ENCODE measurements around the gene MLLT1. TPM values are rescaled to one million over a fixed set of nuclear protein-coding genes. Genes with fewer than 3 reads are reported as not detected.

The MLLT1 gene
- total and polyA plus RNA-seq, 4 donors, result 2.1 to 15.6 (median 7.3) TPM

DNA sequence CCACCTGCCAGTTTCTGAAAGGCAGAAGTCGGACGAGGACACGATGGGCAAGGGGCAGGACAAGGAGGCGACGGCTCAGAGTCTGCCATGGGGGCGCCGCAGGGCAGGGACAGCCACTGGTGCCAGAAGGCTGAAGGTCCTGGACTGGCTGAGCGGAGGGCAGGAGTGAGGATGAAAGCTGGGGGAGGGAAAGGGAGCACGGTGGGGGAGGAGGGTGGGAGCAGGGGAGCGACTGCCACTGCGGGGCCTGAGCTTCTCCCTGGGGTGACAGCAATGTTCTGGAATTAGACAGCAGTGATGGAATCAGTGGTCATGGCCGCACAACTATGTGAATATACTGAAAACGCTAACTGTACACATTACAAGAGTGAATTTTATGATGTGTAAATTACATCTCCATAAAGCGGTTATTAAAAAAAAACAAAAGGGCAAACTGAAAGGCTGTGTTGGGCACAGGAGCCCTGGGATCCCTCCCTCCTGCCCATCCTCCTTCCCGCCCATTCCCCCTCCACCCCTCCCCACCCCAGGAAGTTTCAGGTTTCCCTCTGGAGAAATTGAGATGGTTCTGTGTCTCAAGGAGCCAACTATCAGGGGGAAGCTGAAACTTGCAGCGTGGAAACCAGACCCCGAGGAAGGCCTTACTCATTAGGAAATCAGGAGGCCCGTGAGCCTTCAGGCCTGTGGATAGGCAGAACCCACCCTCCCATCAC lies 15.9 kb downstream of the MLLT1 start:
- H3K4me1 ChIP-seq (ENCODE audit: control insufficient read depth in 4 of 4, insufficient read depth in 4 of 4, low read length in 3 of 4), result peaks cover 10 to 51% (median 41%) of the 10 kb centered on the region in 4 donors
- H3K36me3 ChIP-seq (ENCODE audit: control insufficient read depth in 4 of 4, insufficient read depth in 3 of 4, low read depth in 1 of 4, low read length in 3 of 4), result peaks cover 7 to 24% (median 16%) of the 10 kb centered on the region in 4 donors
- no peak for DNase-seq (ENCODE audit: low spot score)

GRCh38 chr19:6263306-6263705 lies 16.5 kb downstream of the MLLT1 start:
- no peak overlapping the region for H3K4me3 ChIP-seq (ENCODE audit: low read depth in 1 of 3, low read length in 3 of 3)
- no peak for DNase-seq (ENCODE audit: low spot score)
- no peak overlapping the region for H3K27ac ChIP-seq (ENCODE audit: low read depth in 1 of 2, low read length in 2 of 2)
- no peaks in the 10 kb centered on the region for H3K9me3 ChIP-seq (ENCODE audit: control insufficient read depth in 4 of 4, low read length in 3 of 4)
- WGBS, result 80% methylated on average over 12 of the region's 12 CpGs
- H3K4me1 ChIP-seq (ENCODE audit: control insufficient read depth in 4 of 4, insufficient read depth in 4 of 4, low read length in 3 of 4), result peaks cover 9 to 50% (median 43%) of the 10 kb centered on the region in 4 donors
- H3K36me3 ChIP-seq (ENCODE audit: control insufficient read depth in 4 of 4, insufficient read depth in 3 of 4, low read depth in 1 of 4, low read length in 3 of 4), result peaks cover 5 to 24% (median 17%) of the 10 kb centered on the region in 4 donors
- H3K9ac ChIP-seq (ENCODE audit: low read depth in 1 of 2, low read length in 2 of 2), result no peak overlapping the region
- H3K27me3 ChIP-seq (ENCODE audit: control insufficient read depth in 4 of 4, insufficient read depth in 4 of 4, low read length in 3 of 4), result no peaks in the 10 kb centered on the region
- TF ChIP-seq RXRA (IDR thresholded peaks at IDR 0.05) (no peak), JUND (IDR thresholded peaks at IDR 0.05) (no peak), HNF4A (conservative IDR thresholded peaks at IDR 0.05) (no peak), SP1 (IDR thresholded peaks at IDR 0.05) (no peak), FOXA1 (IDR thresholded peaks at IDR 0.05) (no peak), YY1 (IDR thresholded peaks at IDR 0.05) (no peak), TAF1 (conservative IDR thresholded peaks at IDR 0.05) (no peak), HNF4G (IDR thresholded peaks at IDR 0.05) (no peak), NR2F2 (IDR thresholded peaks at IDR 0.05) (no peak), RAD21 (IDR thresholded peaks at IDR 0.05) (no peak)
- TF ChIP-seq, protein P1, sequence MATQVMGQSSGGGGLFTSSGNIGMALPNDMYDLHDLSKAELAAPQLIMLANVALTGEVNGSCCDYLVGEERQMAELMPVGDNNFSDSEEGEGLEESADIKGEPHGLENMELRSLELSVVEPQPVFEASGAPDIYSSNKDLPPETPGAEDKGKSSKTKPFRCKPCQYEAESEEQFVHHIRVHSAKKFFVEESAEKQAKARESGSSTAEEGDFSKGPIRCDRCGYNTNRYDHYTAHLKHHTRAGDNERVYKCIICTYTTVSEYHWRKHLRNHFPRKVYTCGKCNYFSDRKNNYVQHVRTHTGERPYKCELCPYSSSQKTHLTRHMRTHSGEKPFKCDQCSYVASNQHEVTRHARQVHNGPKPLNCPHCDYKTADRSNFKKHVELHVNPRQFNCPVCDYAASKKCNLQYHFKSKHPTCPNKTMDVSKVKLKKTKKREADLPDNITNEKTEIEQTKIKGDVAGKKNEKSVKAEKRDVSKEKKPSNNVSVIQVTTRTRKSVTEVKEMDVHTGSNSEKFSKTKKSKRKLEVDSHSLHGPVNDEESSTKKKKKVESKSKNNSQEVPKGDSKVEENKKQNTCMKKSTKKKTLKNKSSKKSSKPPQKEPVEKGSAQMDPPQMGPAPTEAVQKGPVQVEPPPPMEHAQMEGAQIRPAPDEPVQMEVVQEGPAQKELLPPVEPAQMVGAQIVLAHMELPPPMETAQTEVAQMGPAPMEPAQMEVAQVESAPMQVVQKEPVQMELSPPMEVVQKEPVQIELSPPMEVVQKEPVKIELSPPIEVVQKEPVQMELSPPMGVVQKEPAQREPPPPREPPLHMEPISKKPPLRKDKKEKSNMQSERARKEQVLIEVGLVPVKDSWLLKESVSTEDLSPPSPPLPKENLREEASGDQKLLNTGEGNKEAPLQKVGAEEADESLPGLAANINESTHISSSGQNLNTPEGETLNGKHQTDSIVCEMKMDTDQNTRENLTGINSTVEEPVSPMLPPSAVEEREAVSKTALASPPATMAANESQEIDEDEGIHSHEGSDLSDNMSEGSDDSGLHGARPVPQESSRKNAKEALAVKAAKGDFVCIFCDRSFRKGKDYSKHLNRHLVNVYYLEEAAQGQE (IDR thresholded peaks at IDR 0.05), result no peak
- TF ChIP-seq, protein P2, sequence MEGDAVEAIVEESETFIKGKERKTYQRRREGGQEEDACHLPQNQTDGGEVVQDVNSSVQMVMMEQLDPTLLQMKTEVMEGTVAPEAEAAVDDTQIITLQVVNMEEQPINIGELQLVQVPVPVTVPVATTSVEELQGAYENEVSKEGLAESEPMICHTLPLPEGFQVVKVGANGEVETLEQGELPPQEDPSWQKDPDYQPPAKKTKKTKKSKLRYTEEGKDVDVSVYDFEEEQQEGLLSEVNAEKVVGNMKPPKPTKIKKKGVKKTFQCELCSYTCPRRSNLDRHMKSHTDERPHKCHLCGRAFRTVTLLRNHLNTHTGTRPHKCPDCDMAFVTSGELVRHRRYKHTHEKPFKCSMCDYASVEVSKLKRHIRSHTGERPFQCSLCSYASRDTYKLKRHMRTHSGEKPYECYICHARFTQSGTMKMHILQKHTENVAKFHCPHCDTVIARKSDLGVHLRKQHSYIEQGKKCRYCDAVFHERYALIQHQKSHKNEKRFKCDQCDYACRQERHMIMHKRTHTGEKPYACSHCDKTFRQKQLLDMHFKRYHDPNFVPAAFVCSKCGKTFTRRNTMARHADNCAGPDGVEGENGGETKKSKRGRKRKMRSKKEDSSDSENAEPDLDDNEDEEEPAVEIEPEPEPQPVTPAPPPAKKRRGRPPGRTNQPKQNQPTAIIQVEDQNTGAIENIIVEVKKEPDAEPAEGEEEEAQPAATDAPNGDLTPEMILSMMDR (IDR thresholded peaks at IDR 0.05; ENCODE audit: low read depth, low read length, missing input control), result no peak
- TF ChIP-seq, protein P3, sequence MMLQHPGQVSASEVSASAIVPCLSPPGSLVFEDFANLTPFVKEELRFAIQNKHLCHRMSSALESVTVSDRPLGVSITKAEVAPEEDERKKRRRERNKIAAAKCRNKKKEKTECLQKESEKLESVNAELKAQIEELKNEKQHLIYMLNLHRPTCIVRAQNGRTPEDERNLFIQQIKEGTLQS (IDR thresholded peaks at IDR 0.05), result no peak
- TF ChIP-seq, protein P4, sequence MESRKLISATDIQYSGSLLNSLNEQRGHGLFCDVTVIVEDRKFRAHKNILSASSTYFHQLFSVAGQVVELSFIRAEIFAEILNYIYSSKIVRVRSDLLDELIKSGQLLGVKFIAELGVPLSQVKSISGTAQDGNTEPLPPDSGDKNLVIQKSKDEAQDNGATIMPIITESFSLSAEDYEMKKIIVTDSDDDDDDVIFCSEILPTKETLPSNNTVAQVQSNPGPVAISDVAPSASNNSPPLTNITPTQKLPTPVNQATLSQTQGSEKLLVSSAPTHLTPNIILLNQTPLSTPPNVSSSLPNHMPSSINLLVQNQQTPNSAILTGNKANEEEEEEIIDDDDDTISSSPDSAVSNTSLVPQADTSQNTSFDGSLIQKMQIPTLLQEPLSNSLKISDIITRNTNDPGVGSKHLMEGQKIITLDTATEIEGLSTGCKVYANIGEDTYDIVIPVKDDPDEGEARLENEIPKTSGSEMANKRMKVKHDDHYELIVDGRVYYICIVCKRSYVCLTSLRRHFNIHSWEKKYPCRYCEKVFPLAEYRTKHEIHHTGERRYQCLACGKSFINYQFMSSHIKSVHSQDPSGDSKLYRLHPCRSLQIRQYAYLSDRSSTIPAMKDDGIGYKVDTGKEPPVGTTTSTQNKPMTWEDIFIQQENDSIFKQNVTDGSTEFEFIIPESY (IDR thresholded peaks at IDR 0.05), result no peak

More for the DNA sequence above, 15.9 kb downstream of the MLLT1 start:
- no peak overlapping the region for H3K4me3 ChIP-seq (ENCODE audit: low read depth in 1 of 3, low read length in 3 of 3)
- no peak overlapping the region for H3K27ac ChIP-seq (ENCODE audit: low read depth in 1 of 2, low read length in 2 of 2)
- H3K9ac ChIP-seq (ENCODE audit: low read depth in 1 of 2, low read length in 2 of 2), result no peak overlapping the region
- no peaks in the 10 kb centered on the region for H3K27me3 ChIP-seq (ENCODE audit: control insufficient read depth in 4 of 4, insufficient read depth in 4 of 4, low read length in 3 of 4)
- H3K9me3 ChIP-seq (ENCODE audit: control insufficient read depth in 4 of 4, low read length in 3 of 4), result no peaks in the 10 kb centered on the region
- no peak for TF ChIP-seq TAF1 (conservative IDR thresholded peaks at IDR 0.05)
- TF ChIP-seq RXRA (IDR thresholded peaks at IDR 0.05), result no peak
- TF ChIP-seq, protein P5, sequence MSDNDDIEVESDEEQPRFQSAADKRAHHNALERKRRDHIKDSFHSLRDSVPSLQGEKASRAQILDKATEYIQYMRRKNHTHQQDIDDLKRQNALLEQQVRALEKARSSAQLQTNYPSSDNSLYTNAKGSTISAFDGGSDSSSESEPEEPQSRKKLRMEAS (IDR thresholded peaks at IDR 0.05), result no peak
- TF ChIP-seq, protein P4 (IDR thresholded peaks at IDR 0.05), result no peak
- TF ChIP-seq, protein P2 (IDR thresholded peaks at IDR 0.05; ENCODE audit: low read depth, low read length, missing input control), result no peak
- no peak for TF ChIP-seq JUND (IDR thresholded peaks at IDR 0.05)
- no peak for TF ChIP-seq HNF4A (conservative IDR thresholded peaks at IDR 0.05)
- WGBS, result 67% methylated on average over 18 of the region's 18 CpGs
